NCI-H187 treated with DMSO at 0.1 percent for 48 hours (cell line): ENCODE data around the gene SLC44A2.

Source experiments
- DNase-seq: peaks from one replicate; lab custom pipeline; 2025; lab: John Stamatoyannopoulos, UW

SLC44A2 gene

DNA sequence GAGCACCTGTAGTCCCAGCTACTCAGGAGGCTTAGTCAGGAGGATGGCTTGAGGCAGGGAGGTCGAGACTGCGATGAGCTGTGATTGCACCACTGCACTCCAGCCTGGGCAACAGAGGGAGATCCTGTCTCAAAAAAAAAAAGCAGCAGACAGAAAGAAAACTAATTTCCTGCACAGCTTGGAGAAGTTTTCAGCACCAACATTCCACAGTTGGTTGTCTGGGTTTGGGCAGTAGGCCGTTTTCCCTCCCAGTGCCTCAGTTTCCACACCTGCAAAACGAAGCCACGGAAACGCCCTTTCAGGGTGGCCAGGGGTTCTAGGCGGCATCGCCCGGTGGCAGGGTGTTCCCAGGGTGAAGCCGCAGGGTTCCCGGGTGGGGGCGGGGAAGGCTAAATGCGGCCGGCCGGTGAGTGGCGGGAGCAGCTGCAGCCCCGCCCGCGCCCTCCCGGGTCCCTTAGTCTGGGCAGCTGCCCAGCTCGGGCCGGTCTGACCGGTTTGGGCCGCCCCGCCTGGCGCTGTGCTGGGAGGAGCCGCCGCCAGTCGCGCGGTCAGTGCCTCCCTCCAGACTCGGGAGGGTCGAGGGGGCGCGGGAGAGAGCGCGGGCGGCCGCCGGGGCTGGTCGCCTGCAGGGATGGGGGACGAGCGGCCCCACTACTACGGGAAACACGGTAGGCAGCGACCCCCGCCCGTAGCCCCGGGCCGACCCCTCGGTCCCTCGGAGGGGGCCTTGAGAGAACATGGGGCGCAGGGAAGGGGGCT is at the start of gene SLC44A2:
SLC44A2 (plus strand) TSS at position 551 of the 759 bp plus-strand sequence; CDS start at position 632, 81 bp downstream.
- DNase-seq, result no peak

GRCh38 chr19:10577951-10578350 is 47.4 kb upstream of the SLC44A2 start:
- DNase-seq, result no peak

DNA sequence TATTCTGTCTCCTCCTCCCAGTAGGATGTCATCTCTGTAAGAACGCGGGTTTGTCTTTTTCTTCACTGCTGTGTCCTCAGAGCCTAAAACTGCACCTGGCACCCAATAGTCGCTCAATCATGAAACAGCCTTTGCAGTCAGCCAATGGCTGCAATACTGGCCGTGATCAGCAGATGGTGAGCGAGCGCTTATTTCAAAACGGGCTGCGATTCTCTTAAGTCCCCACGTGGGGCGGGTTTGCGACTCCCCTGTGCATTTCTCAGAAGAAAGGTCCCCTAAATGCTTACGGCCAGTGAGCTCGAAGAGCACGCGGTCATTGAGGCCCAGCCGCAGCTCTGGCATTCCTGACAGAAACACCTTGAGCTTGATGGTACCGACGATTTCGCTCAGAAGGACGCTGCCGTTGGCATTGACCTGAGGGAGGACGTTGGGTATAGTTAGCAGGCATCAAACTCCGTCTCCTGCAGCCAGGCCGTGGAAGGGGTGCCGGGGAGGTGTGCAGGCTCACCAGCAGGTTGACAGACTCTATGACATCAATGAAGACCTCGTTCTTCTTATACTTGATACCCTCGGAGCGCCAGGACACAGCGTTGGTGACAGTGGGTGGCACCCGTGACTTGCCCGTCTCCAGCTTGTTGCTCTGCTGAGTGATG is 44.2 kb upstream of the SLC44A2 start:
- no peak for DNase-seq

GRCh38 chr19:10582091-10582490 is 43.3 kb upstream of the SLC44A2 start:
- no peak for DNase-seq

- no peak for DNase-seq
These were observed 42.1 kb upstream of the SLC44A2 start for GRCh38 chr19:10583036-10583776.

GRCh38 chr19:10586396-10586795 is 39.0 kb upstream of the SLC44A2 start:
- DNase-seq, result no peak

GRCh38 chr19:10587022-10587838 is 38.1 kb upstream of the SLC44A2 start, which contains the start of gene AP1M2:
AP1M2 (minus strand) TSS chr19:10587312; CDS start chr19:10587231, 81 bp downstream.
- no peak for DNase-seq

GRCh38 chr19:10587839-10588150 is 37.6 kb upstream of the SLC44A2 start:
- DNase-seq, result no peak

- no peak for DNase-seq
These were observed 32.2 kb upstream of the SLC44A2 start for GRCh38 chr19:10593148-10593547.

DNA sequence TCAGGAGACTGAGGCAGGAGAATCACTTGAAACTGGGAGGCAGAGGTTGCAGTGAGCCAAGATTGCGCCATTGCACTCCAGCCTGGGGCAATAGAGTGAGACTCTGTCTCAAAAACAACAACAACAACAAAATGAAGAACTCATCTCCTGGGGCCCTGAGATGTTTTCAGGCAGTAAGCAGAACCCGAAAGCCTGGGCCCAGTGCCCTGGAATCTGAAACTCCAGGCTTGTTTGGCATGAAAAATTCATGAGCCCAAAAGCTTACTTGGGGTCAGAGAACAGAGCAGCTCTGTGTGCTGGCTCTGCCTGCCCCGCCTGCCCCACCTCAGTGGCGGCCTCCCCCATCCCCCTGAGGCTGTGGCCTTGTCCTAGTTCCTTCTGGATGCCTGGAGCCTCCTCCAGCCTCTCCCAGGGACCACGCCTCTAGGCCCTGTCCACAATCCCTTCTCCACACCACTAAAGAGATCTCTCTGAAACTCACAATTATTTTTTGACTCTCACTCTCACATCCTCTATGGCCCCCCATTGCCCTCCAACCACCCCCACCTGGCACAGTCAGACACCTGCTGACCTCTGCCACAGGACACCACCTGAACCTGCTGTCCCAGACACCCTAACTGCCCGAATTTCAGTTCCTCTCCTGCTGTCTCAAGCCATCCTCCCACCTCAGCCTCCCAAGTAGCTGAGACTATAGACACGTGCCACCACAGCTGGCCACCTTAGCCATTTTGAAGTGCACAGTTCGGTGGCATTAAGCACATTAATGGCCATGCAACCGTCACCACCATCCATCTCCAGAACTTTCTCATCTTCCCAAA is 31.3 kb upstream of the SLC44A2 start:
- DNase-seq, result no peak

DNA sequence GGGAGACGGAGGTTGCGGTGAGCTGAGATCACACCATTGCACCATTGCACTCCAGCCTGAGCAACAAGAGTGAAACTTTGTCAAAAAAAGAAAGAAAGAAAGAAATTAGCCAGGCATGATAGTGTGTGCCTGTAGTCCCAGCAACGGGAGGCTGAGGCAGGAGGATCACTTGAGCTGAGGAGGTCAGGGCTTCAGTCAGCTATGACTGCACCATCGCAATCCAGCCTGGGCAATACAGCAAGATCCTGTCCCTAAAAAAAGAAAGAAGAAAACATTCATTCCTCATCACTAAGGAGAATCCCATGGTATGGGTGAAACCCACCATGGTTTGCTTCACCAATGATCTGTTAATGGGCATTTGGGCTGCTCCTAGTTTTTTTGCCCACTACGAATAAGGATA is 25.2 kb upstream of the SLC44A2 start:
- DNase-seq, result no peak

DNA sequence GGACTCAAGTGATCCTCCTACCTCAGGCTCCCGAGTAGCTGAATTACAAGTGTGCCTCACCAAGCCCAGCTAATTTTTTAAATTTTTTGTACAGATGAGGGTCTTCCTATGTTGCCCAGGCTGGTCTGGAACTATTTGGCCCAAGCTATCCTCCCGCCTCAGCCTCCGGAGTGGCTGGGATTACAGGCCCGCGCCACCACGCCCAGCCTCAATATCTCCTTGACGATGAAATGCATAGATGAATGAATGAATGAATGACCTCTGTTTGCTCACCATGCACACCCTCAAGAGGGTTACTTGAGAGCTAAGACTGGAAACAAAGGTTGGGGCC is 23.4 kb upstream of the SLC44A2 start:
- DNase-seq, result no peak

GRCh38 chr19:10602330-10603083 is 22.8 kb upstream of the SLC44A2 start:
- no peak for DNase-seq

- no peak for DNase-seq
These were observed 22.1 kb upstream of the SLC44A2 start for GRCh38 chr19:10603084-10603872.

- DNase-seq, result no peak
These were observed 21.4 kb upstream of the SLC44A2 start for GRCh38 chr19:10603873-10604459.

DNA sequence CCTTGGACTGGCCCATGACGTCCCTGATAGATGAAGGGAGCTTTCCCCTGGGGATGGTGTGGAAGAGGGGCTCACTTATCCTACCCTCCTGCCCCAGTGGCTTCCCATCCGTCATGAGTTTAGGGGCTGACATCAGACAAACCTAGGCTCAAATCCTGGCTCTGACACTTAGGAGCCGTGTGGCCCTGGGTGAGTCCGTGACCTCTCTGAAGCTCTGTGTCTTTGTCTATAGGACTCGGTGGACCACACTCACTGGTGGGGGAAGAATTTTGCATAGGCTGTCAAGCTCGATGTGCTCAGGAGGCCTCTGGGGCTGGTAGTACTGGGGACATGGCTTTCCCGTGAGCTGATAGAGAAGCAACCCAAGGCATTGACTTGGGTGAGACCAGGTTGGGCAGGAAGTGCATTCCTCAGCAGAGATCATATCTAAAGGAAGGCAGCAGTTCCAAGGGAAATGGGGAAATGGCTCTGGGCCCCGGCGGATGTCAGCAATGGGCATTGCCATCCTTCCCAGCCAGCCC is 20.8 kb upstream of the SLC44A2 start:
- no peak for DNase-seq

DNA sequence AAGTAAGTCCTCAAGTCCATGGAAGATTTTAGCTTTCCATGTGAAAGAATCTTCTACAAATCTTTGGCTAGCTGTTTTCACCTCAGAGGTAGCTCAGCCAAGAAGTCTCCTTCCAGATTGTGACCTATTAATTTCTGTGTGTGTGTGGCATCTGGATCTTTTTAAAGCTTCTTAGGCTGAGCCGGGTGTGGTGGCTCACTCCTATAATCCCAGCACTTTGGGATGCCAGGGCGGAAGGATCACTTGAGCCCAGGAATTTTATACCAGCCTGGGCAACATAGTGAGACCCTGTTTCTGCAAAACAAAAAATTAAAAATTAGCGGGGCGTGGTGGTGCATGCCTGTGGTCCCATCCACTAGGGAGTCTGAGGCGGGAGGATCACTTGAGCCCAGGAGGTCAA is 13.4 kb upstream of the SLC44A2 start:
- DNase-seq, result no peak

- no peak for DNase-seq
These were observed 12.7 kb upstream of the SLC44A2 start for GRCh38 chr19:10612499-10613119.
